HG03066 (cell line): ENCODE results near the gene AGPAT4.

Source experiments
- ATAC-seq: cut with Tn5 transposase; IDR thresholded peaks from one replicate; pipeline ENCODE4 v1.9.1; 2021; ENCODE audit warnings: low read depth; ENCODE audit not compliant: unreplicated experiment

The AGPAT4 gene

GRCh38 chr6:161256407-161256806, 17.5 kb downstream of the AGPAT4 start:
- no peak for ATAC-seq

DNA sequence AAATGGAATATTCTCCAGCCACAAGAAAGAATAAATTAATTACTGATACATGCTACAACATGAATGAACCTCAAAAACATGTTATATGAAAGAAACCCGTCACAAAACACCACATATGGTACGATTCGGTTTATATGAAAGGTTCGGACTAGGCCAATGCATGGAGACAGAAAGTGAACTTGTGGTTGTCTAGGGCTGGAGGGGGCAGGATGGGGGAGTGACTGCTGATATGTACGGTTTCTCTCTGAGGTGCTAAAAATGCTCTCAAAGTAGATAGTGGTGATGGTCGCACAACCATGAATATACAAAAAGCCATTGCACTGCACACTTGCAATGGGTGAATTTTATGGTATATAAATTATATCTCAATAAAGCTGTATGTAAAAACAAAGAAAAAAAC, 18.3 kb downstream of the AGPAT4 start:
- no peak for ATAC-seq

GRCh38 chr6:161254464-161255253, 19.2 kb downstream of the AGPAT4 start:
- ATAC-seq: no peak

DNA sequence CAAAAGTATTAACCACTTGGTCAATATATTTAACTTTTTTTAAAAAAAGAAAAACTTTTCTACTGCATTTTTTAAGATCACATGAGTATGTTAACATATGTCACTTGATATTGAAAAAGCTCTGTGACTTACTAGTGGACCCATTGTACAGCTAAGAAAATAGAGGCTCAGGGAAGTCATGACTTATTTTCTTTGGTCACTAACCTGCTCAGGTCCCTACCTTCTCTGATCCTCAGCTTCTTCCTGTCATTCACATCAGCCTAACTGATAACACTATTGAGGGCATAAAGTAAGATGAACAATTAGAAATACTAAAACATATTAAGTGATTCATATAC, 19.8 kb downstream of the AGPAT4 start:
- ATAC-seq: no peak

GRCh38 chr6:161251345-161251744, 22.5 kb downstream of the AGPAT4 start:
- ATAC-seq: no peak

DNA sequence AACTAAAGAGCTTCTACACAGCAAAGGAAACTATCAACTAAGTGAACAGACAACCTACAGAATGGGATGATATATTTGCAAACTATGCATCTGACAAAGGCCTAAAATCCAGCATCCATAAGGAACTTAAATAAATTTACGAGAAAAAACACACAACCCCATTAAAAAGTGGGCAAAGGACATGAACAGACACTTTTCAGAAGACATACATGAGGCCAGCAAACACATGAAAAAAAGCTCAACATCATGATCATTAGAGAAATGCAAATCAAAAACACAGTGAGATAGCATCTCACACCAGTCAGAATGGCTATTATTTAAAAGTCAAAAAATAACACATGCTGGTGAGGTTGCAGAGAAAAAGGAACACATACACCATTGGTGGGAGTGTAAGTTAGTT, 24.5 kb downstream of the AGPAT4 start:
- no peak for ATAC-seq

DNA sequence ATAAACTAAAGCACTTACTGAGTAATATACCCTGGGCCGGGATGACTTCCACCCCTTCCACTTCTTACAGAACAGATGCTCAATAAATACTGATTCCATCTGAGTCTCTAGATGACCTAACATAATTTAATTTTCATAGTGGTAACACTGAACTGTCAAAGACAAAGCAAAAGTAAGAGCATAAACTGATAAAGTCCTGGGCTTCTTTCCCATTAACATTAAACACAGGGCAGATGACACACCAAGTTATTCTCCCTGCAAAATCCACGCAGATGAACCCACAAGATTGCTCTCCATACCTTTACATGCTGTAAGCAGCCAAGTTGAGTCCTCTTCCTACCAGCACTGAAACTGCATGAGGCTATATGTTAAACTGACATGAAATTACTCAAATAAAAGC, 27.1 kb downstream of the AGPAT4 start:
- no peak for ATAC-seq

DNA sequence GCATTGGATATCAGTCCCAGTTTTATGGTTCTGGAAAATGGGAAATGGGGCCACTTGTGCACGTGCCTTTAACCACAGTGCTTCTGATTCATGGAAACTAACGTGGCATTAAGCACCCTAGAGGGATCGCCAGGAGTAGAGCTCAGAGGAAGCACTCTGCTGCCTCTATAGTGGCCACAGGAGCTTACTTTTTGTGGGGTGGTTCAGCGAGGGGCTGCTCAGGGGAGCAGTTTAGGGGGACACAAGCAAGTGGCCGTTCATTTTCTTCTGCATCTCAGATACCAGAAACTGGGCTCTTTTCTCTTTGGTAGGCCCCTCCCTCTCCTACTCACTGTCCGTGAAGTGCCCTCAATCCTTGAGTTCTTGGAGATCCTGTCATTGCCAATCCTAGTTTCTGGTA, 28.5 kb downstream of the AGPAT4 start:
- ATAC-seq: no peak

DNA sequence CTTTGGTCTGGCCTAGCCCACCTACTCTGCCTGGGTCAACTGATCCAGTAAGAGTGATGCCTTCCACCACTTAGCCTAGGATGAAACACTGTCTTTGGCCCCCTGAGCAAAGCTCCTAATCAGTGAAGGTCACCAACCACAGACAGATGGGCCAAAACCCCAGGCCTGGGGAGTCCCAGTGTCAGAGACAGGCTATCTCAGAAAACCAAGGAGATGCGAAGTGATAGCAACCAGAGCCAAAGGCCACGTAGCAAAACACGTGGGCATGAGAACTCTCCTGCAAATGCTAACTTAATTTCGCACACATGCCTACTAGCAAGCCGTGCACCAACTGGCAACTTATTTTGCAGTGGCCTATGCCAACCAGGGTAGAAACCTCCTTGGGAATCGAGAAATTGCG, 29.1 kb downstream of the AGPAT4 start:
- no peak for ATAC-seq

DNA sequence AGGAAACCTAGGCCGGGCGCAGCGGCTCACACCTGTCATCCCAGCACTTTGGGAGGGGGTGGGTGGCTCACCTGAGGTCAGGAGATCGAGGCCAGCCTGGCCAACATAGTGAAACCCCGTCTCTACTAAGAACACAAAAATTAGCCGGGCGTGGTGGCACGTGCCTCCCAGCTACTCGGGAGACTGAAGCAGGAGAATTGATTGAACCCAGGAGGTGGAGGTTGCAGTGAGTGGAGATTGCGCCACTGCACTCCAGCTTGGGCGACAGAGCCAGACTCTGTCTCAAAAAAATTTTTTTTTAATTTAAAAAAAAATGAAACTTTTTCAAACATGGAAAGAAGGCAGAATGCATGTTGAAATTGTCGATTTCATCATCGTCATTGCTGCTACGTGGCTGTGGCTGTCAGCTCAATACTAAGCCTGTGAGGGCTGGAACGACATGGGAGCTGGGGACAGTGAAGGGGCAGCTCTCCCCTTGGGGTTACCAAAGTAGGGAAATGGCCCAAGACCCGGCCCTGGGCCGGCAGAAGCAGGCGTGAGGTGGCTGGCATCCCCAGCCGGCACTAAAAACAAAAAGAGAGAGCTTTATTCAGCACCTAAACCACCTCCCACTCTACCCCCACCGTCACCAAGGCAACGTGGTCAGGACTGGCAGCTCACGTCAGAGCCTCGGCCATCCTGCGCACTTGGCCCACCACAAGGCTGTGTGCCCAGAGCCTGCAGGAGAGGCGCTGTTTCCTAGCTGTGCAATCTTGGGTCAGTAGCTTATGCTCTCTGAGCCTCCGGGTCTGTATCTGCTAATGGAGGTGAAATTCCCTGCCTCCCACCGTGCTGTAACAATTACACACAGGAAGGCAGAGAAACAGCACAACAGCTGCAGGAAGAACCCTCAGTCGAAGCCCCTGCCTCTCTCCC, 30.8 kb downstream of the AGPAT4 start:
- ATAC-seq: no peak

DNA sequence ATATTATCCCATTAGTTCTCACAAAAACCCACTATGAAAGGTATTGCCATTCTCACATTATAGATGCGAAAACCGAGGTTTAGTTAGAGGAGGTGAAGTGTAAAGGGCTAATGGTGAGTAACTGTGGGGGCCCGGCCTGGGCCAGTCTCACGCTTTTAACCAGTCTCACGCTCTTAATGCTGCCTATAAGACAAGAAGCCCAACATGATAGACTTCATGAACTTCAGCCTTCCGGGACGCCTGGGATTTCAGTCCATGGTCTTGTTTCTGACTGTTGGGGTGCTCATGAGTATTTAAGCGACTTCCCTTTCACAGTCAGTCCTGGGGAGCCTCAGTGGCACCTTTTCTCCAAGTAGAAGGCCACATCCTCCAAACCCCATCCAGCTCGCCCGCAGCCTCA, 31.7 kb downstream of the AGPAT4 start:
- ATAC-seq: no peak

DNA sequence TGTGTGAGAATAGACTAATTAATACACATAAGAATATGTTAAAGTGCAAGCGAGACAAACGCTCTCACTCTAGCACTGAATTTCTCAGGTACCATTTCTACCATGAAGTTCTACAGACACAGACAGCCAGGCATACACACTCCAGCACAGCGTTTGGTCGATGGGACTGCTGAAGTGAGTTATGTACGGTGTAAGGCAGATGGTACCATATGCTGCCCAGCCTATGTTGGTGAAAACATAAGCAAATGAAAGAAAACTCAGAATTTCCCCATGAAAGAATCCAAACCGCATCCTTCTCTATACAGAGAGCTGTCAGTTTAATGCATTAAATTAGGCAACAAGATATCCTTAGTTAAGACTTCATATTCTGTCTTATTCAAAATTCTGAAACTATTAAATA, 34.9 kb downstream of the AGPAT4 start:
- no peak for ATAC-seq

DNA sequence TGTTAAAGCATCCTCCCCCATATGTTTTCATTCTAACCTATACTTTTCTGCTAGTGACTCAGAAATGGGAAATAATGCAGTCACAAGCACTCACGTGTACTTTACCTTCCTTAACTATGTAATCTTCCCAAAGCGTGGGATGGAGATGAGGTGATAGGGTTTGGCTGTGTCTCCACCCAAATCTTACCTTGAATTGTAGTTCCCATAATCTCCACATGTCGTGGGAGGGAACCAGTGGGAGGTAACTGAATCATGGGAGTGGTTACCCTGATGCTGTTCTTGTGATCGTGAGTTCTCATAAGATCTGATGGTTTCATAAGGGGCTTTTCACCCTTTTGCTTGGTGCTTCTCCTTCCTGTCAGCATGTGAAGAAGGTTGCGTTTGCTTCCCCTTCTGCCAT, 35.4 kb downstream of the AGPAT4 start:
- no peak for ATAC-seq

GRCh38 chr6:161238081-161238480, 35.8 kb downstream of the AGPAT4 start:
- no peak for ATAC-seq

- no peak for ATAC-seq
These were observed 36.7 kb downstream of the AGPAT4 start for GRCh38 chr6:161237176-161237575.

- ATAC-seq: peak; percentile 50
These were observed 37.9 kb downstream of the AGPAT4 start for GRCh38 chr6:161235776-161236633.

GRCh38 chr6:161233986-161234661, 39.7 kb downstream of the AGPAT4 start:
- ATAC-seq: no peak

GRCh38 chr6:161232467-161232866, 41.4 kb downstream of the AGPAT4 start:
- ATAC-seq: no peak

DNA sequence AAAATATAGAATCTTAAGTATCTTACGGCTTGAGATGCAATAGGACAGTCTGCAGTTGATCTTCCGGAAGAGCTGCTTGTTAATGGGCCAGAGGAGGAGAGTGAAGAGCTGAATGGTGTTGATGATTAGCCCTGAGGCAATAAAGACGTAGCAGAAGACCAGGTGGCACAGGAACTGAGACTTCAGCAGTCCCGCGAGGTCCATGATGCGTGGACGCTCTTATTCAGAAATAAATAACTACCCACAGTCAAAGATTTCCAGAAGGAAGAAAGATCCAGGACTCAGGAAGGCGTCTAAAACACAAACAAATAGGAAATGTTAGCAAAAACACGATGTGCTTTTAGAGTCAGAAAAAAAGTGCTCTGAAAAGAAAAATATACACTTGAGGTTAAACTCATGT, 41.9 kb downstream of the AGPAT4 start:
- ATAC-seq: no peak

GRCh38 chr6:161230339-161230738, 43.5 kb downstream of the AGPAT4 start:
- ATAC-seq: no peak
